KOPT-K1 (cell line): Measurements from ENCODE around the gene TCTN3.
A peak's percentile ranks its signal among the peaks of the same experiment; 100 is the strongest.
"Not testable (repeated sequence)": the region's sequence is repeated elsewhere in the genome, so short reads cannot be mapped to it uniquely, and the experiment has no call there.

Source experiments
- H3K27ac ChIP-seq: fragments of 200-600 bp; sonication (generic); 2 replicates; pipeline ENCODE4 v1.5.1; 2016; ENCODE audit warnings: antibody characterized with exemption, mild to moderate bottlenecking, low read depth, low read length; ENCODE audit not compliant: poor library complexity, severe bottlenecking
- H3K36me3 ChIP-seq: fragments of 200-600 bp; sonication (generic); 2 replicates; pipeline ENCODE4 v1.5.1; 2017; ENCODE audit warnings: antibody characterized with exemption, mild to moderate bottlenecking, low read length, moderate library complexity; ENCODE audit not compliant: insufficient read depth
- H3K9me3 ChIP-seq: fragments of 200-600 bp; sonication (generic); 2 replicates; pipeline ENCODE4 v1.5.1; 2017; ENCODE audit warnings: antibody characterized with exemption, low read length, mild to moderate bottlenecking; ENCODE audit not compliant: insufficient read depth, poor library complexity, severe bottlenecking

The TCTN3 gene, protein sequence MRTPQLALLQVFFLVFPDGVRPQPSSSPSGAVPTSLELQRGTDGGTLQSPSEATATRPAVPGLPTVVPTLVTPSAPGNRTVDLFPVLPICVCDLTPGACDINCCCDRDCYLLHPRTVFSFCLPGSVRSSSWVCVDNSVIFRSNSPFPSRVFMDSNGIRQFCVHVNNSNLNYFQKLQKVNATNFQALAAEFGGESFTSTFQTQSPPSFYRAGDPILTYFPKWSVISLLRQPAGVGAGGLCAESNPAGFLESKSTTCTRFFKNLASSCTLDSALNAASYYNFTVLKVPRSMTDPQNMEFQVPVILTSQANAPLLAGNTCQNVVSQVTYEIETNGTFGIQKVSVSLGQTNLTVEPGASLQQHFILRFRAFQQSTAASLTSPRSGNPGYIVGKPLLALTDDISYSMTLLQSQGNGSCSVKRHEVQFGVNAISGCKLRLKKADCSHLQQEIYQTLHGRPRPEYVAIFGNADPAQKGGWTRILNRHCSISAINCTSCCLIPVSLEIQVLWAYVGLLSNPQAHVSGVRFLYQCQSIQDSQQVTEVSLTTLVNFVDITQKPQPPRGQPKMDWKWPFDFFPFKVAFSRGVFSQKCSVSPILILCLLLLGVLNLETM

DNA sequence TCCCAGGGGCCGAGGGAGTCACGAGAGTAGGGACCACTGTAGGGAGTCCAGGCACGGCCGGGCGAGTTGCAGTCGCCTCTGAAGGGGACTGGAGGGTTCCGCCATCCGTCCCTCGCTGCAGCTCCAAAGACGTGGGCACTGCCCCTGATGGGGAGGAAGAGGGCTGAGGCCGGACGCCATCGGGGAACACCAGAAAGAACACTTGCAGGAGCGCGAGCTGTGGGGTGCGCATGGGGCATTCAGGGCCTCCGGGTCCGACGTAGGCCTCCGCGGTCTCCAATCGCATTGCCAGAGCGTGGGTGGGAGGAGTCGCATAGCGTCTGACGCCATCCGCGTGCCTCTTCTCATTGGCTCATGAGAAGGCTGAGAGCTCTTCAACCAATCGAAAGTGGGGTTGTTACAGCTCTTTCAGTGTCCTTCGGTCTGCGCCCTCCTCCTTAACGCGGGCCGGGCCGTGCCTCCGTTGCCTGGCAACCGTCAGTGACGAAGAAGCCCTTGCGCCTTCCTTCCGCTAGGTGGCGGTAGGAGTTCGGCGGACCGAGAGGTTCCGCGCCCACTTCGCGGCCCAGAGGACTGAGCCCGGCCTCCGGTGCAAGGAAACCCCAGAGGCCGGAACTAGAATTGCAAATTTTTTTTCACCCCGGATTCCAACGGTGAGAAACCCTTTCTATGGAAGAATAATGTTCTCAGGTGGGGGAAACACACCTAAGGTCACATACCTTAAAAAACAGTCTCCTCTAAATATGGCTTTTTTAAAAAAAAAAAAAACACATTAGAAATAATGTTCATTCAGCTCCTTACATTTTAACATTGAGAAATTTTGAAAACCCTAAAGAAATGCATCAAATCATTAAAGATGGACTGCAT is at the start of gene TCTN3:
Gene TCTN3, minus strand, starts transcription at position 260 of the 867 bp plus-strand sequence. Its CDS starts 28 bp downstream, at position 232.
- Histone ChIP-seq H3K27ac (peak within 1 kb of the TSS; percentile 64), H3K9me3 (peaks cover 9% of the 10 kb centered on the region), H3K36me3 (peaks cover 28% of the 10 kb centered on the region)

DNA sequence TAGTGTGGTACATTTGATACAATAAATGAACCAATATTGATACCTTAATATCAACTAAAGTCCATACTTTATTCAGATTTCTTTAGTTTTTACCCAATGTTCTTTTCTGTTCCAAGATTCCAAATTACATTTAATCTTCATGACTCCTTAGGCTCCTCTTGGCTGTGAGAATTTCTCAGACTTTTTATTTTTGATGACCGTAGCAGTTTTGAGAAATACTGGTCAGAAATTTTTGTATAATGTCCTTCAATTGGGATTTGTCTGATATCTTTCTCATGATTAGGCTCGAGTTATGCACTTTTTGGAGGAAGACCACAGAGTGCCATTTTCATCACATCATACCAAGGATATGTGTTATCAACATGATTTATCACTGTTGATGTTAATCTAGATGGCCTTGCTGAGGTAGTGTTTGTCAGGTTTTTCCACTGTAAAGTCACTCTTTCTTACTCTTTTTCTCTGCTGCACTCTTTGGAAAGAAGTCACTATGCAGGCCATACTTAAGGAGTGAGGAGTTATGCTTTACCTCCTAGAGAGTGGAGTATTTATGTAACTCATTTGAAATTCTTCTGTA is 49.3 kb upstream of the TCTN3 start:
- Histone ChIP-seq H3K36me3 (no peaks in the 10 kb centered on the region), H3K9me3 (no peaks in the 10 kb centered on the region), H3K27ac (no peak overlapping the region)

DNA sequence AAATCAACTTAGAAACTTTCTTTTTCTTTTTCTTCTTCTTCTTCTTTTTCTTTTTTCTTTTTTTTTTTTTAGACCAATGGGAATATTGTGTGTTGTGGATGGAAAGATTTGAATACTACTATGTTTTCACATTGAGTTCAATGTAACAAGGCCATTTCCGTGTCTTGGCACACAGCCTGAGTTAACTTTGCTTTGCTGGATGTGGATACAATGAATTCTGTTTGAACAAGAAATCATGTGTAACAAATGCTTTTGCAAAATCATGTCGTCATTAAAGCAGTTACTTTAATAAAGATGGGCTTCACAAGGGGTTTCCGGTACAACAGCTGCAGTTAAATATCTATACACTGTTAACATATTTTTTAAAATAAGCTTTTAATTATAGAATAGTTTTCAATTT is 48.8 kb upstream of the TCTN3 start:
- Histone ChIP-seq H3K27ac (no peak overlapping the region), H3K36me3 (no peaks in the 10 kb centered on the region), H3K9me3 (no peaks in the 10 kb centered on the region)

DNA sequence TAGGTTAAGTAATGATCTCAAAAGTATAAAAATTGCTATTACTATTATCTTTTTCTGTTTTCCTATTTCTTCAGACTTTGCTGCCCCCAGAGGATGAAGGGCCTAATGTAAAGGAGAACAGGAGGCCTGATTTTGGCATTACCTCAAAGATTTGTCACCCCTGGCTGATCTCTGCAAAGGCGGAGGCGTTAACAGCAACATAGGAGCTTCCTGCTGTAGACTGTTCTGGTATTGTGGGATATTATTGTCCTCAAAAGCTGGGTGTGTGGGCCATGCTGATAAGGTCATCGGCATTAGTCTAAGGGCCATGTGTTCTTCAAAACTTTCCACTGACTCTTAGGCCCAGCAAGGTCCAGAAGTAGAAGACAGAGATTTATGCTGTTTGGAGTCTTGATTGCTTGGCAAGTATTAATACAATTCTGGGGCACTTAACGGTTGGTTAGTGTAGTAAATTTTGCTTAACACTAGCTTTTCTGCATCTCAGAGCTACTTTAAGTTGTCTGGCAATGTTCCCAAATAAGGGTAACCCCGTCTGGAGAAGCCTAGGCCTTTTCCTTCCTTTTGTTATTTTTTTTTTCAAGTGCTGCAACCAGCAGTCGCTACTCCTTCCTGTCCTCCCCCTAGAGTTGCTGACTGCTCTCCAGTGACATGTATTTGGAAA is 48.2 kb upstream of the TCTN3 start:
- Histone ChIP-seq H3K36me3 (no peaks in the 10 kb centered on the region), H3K27ac (no peak overlapping the region), H3K9me3 (no peaks in the 10 kb centered on the region)

DNA sequence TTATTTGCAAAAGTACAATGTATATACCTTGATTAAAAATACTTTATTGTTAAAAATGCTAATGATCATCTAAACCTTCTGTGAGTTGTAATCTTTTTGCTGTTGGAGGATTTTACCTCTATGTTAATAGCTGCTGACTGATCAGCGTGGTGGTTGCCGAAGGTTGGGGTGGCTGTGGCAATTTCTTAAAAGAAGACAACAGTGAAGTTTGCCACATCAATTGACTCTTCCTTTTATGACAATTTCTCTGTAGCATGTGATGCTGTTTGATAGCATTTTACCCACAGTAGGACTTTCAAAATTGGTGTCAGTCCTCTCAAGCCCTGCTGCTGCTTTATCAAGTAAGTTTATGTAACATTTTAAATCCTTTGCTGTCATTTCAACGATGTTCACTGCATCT is 45.3 kb upstream of the TCTN3 start:
- no peaks in the 10 kb centered on the region for H3K36me3 ChIP-seq
- H3K27ac ChIP-seq: no peak overlapping the region
- peaks cover under 1% of the 10 kb centered on the region for H3K9me3 ChIP-seq

DNA sequence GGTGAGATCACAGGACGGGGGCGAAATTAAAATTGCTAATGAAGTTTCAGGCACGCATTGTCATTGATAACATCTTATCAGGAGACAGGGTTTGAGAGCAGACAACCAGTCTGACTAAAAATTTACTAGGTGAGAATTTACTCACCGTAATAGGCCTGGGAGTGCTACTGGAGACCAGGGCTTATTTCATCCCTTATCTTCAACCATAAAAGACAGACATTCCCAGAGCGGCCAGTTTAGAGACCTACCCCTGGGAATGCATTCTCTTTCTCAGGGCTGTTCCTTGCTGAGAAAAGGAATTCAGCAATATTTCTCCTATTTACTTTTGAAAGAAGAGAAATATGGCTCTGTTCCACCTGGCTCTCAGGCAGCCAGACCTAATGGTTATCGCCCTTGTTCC is 39.2 kb upstream of the TCTN3 start:
- H3K27ac ChIP-seq, H3K36me3 ChIP-seq: not testable (repeated sequence)
- peaks cover 23% of the 10 kb centered on the region for H3K9me3 ChIP-seq

DNA sequence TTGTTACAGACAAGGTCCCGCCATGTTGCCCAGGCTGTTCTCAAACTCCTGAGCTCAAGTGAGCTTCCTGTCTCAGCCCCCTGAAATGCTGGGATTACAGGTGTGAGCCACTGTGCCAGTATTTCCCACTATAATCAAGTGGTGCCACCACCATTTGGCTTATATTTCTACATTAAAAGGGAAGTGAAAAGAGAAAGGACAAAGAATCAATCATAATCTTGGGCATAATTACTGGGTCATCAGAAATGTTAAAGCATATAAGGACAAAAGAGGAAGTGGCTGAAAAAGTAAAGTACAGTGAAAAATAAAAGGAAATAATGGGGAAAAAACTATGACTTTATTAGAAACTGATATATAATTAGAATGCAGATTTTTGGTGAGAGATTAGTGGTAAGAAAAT is 36.5 kb upstream of the TCTN3 start:
- Histone ChIP-seq H3K27ac (no peak overlapping the region), H3K9me3 (peaks cover 23% of the 10 kb centered on the region), H3K36me3 (no peaks in the 10 kb centered on the region)

DNA sequence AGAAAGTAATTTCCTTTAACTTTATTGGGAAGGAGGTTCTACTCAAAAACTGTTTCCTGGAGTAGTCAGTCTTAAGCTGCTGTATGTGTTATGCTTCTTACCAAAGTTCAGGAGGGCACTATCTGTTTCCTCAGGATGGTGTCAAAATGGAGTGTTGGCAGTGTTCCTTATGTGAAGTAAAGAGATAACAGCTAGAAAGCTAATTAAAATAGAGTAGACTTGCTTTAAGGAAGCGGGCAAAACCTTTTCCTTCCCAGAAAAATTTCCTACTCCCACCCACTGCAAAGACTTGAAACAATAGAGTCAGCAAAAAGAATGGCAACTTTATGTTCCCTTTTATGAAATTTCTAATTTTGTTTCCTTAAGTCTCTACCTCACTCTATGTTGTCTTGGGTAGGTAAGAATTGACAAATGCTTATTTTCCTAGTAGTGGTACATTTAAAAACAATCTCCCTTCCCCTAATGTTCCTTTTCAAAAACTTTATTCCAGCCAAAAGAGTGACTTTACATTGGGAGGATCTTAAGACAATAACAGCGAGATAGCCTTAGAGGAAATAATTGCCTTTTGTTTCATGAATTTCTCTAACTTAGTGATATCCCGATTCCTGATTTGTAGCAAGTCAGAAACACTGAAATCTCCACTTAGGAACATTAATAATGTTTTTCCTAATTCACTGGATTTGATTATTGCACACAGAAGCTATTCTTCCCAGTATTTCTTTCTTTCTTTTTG is 35.8 kb upstream of the TCTN3 start:
- Histone ChIP-seq H3K9me3 (peaks cover 23% of the 10 kb centered on the region), H3K36me3 (no peaks in the 10 kb centered on the region), H3K27ac (no peak overlapping the region)

DNA sequence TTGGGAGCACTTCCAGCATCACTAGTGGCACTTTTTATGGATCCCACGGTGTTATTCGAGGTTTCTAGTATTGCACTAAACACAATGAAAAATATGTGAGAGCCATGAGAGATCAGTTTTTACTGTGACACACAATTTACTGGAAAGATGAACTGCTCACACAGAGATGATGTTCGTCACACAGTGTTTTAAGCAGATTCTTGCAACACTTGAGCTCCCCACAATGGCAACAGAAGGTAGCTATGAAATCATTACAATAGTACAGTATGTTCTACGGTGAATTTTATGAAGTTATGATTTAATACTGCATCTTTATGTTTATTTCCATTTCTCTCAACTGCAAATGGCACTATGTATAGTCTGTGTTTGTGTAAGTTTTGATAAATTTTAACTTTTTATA is 34.8 kb upstream of the TCTN3 start:
- H3K27ac ChIP-seq: no peak overlapping the region
- H3K9me3 ChIP-seq: peaks cover 17% of the 10 kb centered on the region
- H3K36me3 ChIP-seq: no peaks in the 10 kb centered on the region

DNA sequence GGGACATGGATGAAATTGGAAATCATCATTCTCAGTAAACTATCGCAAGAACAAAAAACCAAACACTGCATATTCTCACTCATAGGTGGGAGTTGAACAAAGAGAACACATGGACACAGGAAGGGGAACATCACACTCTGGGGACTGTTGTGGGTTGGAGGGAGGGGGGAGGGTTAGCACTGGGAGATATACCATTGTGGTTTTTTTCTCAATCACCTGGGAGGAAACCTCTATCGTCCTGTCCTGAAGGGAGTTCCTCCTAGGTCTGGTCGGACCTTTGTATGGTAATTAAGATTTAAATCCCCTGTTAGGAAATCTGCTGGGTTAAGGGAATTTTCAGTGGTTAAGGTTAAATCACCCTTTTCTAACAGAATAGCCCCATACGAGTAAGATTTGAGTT is 28.8 kb upstream of the TCTN3 start:
- H3K36me3 ChIP-seq, H3K9me3 ChIP-seq, H3K27ac ChIP-seq: not testable (repeated sequence)

DNA sequence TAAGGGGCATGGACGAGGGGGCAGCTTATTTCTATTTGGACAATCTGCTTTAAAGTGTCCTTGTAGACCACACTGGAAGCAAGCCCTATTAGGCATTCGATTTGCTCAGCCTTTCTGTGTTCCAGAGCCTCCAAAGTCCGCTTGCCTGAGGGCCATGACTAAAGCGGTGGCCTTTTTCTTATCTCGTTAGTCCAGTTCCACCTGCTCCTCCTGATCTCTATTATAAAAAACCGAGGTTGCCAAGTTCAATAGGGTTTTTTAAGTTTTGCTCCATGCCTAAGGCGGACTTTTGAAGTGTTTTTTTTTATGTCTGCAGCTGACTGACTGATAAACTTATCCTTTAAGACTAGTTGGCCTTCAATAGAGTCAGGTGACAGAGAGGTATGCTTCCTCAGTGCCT is 27.0 kb upstream of the TCTN3 start:
- H3K9me3 ChIP-seq, H3K36me3 ChIP-seq, H3K27ac ChIP-seq: not testable (repeated sequence)

DNA sequence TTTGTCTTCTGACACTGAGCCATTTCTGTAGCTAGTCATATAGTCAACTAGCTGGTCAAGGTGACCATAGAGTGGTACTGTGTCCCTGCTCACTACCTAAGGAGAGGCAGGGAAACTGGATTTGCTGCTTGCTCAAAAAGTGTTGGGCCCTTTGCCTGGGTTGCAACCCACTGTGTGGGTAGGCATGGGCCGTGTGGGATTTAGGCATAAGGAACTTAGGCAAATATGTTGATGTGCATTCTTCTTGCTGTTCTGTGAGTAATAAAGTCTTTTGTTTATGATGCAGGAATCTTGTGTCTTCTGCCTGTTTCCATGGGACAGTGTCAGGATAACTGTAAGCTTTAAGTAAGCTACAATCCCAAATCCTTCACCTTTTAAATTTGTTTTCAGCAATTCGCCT is 23.1 kb upstream of the TCTN3 start:
- Histone ChIP-seq H3K36me3 (no peaks in the 10 kb centered on the region), H3K27ac (no peak overlapping the region), H3K9me3 (no peaks in the 10 kb centered on the region)

DNA sequence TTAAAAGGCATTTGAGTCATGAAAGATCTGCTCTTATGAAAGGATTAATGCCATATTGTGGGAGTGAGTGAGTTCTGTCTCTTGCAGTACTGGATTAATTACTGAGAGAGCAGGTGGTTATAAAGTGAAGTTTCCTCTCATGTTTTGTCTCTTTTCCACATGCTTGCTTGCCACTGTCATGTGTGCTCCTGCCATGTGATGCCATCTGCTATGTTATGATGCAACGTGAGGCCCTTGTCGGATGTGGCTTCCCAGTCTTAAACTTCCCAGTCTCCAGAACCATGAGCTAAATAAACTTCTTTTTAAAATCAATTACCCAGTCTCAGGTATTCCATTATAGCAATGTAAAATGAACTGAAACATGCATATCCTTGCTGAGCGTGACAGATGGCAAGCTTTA is 22.7 kb upstream of the TCTN3 start:
- H3K9me3 ChIP-seq: no peaks in the 10 kb centered on the region
- no peak overlapping the region for H3K27ac ChIP-seq
- no peaks in the 10 kb centered on the region for H3K36me3 ChIP-seq

DNA sequence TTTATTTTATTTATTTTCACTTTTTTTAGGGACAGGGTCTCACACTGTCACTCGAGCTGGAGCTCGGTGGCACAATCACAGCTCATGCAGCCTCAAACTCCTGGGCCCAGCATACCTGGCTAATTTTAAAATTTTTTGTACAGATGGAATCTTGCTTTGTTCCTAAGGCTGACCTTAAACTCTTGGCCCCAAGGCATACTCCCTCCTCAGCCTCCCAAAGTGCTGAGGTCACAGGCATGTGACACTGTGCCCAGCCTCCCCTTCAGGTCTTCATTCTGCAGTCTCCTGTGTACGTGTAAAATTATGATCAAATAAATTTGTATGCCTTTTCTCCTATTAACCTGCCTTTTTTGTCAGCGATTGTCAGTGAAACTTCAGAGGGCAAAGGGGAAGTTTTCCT is 17.8 kb upstream of the TCTN3 start:
- Histone ChIP-seq H3K9me3 (peaks cover 6% of the 10 kb centered on the region), H3K36me3 (no peaks in the 10 kb centered on the region), H3K27ac (no peak overlapping the region)
